GM12878 (cell line): ENCODE results near the gene MB21D2. TPM values are rescaled to one million over a fixed set of nuclear protein-coding genes. Genes with fewer than 3 reads are reported as not detected.

Experiments
- CEBPB ChIP-seq, 2 experiments: fragments of 150-350 bp in 1 of 2; IDR thresholded peaks; 2 replicates each; pipeline ENCODE4 v1.6.1; 2012 to 2014; ENCODE audit warnings: low read depth in 2 of 2, low read length in 2 of 2, borderline replicate concordance in 1 of 2, inconsistent platforms in 1 of 2
- CTCF ChIP-seq, 3 experiments: IDR thresholded peaks in 2 of 3; conservative IDR thresholded peaks in 1 of 3; 2 replicates each; pipeline ENCODE4 v1.5.1; 2011; ENCODE audit warnings: low read depth in 3 of 3, low read length in 3 of 3, mild to moderate bottlenecking in 3 of 3, control low read depth in 2 of 3, moderate library complexity in 2 of 3, inconsistent platforms in 1 of 3, mixed read lengths in 1 of 3; ENCODE audit not compliant: control insufficient read depth in 2 of 3, insufficient read depth in 1 of 3; ENCODE audit errors: extremely low read depth in 1 of 3
- EED ChIP-seq: sonication (generic); IDR thresholded peaks from 2 replicates; pipeline ENCODE4 v1.6.1; 2016; ENCODE audit warnings: antibody characterized with exemption, low read depth
- EGR1 ChIP-seq, 2 experiments: IDR thresholded peaks; 1 replicate in 1 of 2; 2 replicates in 1 of 2; pipeline ENCODE4 v1.6.1; 2011 to 2012; ENCODE audit warnings: low read depth in 2 of 2, low read length in 2 of 2, borderline replicate concordance in 1 of 2, mild to moderate bottlenecking in 1 of 2, moderate library complexity in 1 of 2
- FOXK2 ChIP-seq: fragments of 450-650 bp; IDR thresholded peaks from 2 replicates; pipeline ENCODE4 v1.6.1; 2017; ENCODE audit warnings: mild to moderate bottlenecking, moderate library complexity
- IKZF1 ChIP-seq: fragments of 450-650 bp; conservative IDR thresholded peaks from 2 replicates; pipeline ENCODE4 v1.6.1; 2017; ENCODE audit warnings: antibody characterized with exemption, mild to moderate bottlenecking
- JUNB ChIP-seq: IDR thresholded peaks from 2 replicates; pipeline ENCODE4 v1.6.1; 2016; ENCODE audit warnings: antibody characterized with exemption, mild to moderate bottlenecking
- NRF1 ChIP-seq: conservative IDR thresholded peaks from 2 replicates; pipeline ENCODE4 v1.6.1; 2011; ENCODE audit warnings: mild to moderate bottlenecking, low read depth, low read length, improper control_type of control experiment
- POLR2A ChIP-seq: IDR thresholded peaks from 2 replicates; pipeline ENCODE4 v1.6.1; 2011; ENCODE audit warnings: low read depth, mild to moderate bottlenecking, low read length
- POU2F2 ChIP-seq: IDR thresholded peaks from 3 replicates; pipeline ENCODE4 v1.6.1; 2011; ENCODE audit warnings: low read depth, mild to moderate bottlenecking, low read length, borderline replicate concordance
- RBBP5 ChIP-seq: fragments of 200-600 bp; sonication (generic); conservative IDR thresholded peaks from 2 replicates; pipeline ENCODE4 v1.6.1; 2016
- RCOR1 ChIP-seq: conservative IDR thresholded peaks from 2 replicates; pipeline ENCODE4 v1.6.1; 2012; ENCODE audit warnings: low read depth, low read length, improper control_type of control experiment
- RUNX3 ChIP-seq: IDR thresholded peaks from 2 replicates; pipeline ENCODE4 v1.6.1; 2012; ENCODE audit warnings: low read length, inconsistent platforms
- SIN3A ChIP-seq: IDR thresholded peaks from 2 replicates; pipeline ENCODE4 v1.6.1; 2012; ENCODE audit warnings: low read depth, low read length, improper control_type of control experiment
- SMARCA5 ChIP-seq: fragments of 450-650 bp; IDR thresholded peaks from 2 replicates; pipeline ENCODE4 v1.6.1; 2017; ENCODE audit warnings: mild to moderate bottlenecking
- TBL1XR1 ChIP-seq: IDR thresholded peaks from 2 replicates; pipeline ENCODE4 v1.6.1; 2012; ENCODE audit warnings: low read depth, low read length, improper control_type of control experiment
- TCF7 ChIP-seq: IDR thresholded peaks from 2 replicates; pipeline ENCODE4 v1.6.1; 2014; ENCODE audit warnings: antibody characterized with exemption, borderline replicate concordance
- USF2 ChIP-seq: IDR thresholded peaks from 2 replicates; pipeline ENCODE4 v1.6.1; 2011; ENCODE audit warnings: low read depth, low read length, improper control_type of control experiment, borderline replicate concordance
- YY1 ChIP-seq: IDR thresholded peaks from 2 replicates; pipeline ENCODE4 v1.6.1; 2011; ENCODE audit warnings: low read depth, mild to moderate bottlenecking, low read length
- ZBED1 ChIP-seq: IDR thresholded peaks from 2 replicates; pipeline ENCODE4 v1.6.1; 2016; ENCODE audit warnings: borderline replicate concordance
- ZBTB40 ChIP-seq: fragments of 450-650 bp; IDR thresholded peaks from 2 replicates; pipeline ENCODE4 v1.6.1; 2016; ENCODE audit warnings: mild to moderate bottlenecking, moderate library complexity, borderline replicate concordance
- polyA plus RNA-seq, 11 experiments: library from polyadenylated mRNA; depleted of rRNA in 4 of 11; unstranded in 6 of 11; stranded (reverse) in 5 of 11; fragments of >200 nt; fragmentation: Nextera tagmentation in 4 of 11; fragmentation: Illumina TruSeq in 1 of 11; extraction: Ambion mirVana in 4 of 11; extraction: Trizol in 1 of 11; gene quantifications; 1 replicate in 1 of 11; 2 replicates in 10 of 11; pipeline versions ENCODE4 v1.2.1 to v1.2.3, GENCODE V29; 2011 to 2016; ENCODE audit warnings: inconsistent platforms in 2 of 11, missing spikeins in 2 of 11, low read depth in 1 of 11
- total RNA-seq, 4 experiments: library from RNA; depleted of rRNA in 3 of 4; stranded (reverse); fragments of >200 nt in 3 of 4; fragmentation: Illumina TruSeq in 1 of 4; extraction: Trizol in 1 of 4; gene quantifications; 2 replicates each; pipeline versions ENCODE4 v1.2.1 to v1.2.3, GENCODE V29; 2013 to 2021
- TF ChIP-seq, protein P1 (sequence below): IDR thresholded peaks from 2 replicates; pipeline ENCODE4 v1.6.1; 2012; ENCODE audit warnings: mild to moderate bottlenecking, low read depth, low read length

The MB21D2 gene
- total and polyA plus RNA-seq, 10 of the 15 experiments (the other 5 are each of a cell fraction or from before 2014, with no cell fraction given), result 7.9 to 21.2 (median 15.3) TPM

- TF ChIP-seq EED (peak; percentile 95), JUNB (peak; percentile 40), EGR1 (IDR thresholded peaks at IDR 0.05; ENCODE audit: borderline replicate concordance in 1 of 2, low read depth in 2 of 2, low read length in 2 of 2) (peak in 1 of 2 experiments; percentile 57; a peak in 2 of 3 replicates), RBBP5 (no peak), NRF1 (no peak), ZBED1 (peak; percentile 36; the same call in 1 of the 2 replicates), POLR2A (no peak), TCF7 (no peak), CTCF (IDR thresholded peaks at IDR 0.05 in 2 of 3, conservative IDR thresholded peaks at IDR 0.05 in 1 of 3; ENCODE audit: control insufficient read depth in 2 of 3, extremely low read depth in 1 of 3, insufficient read depth in 1 of 3, low read depth in 3 of 3, low read length in 3 of 3) (no peak), RCOR1 (no peak), YY1 (no peak), TBL1XR1 (0 out of 2 replicates have a peak, but pooled peaks have one; percentile 11), RUNX3 (peak; percentile 70), CEBPB (IDR thresholded peaks at IDR 0.05; ENCODE audit: borderline replicate concordance in 1 of 2, low read depth in 2 of 2, low read length in 2 of 2) (no peak), ZBTB40 (no peak), USF2 (no peak), FOXK2 (no peak), POU2F2 (peak; percentile 56; the same call in 1 of the 3 replicates), SIN3A (no peak), IKZF1 (peak; percentile 95), SMARCA5 (no peak)
- TF ChIP-seq, protein P1, sequence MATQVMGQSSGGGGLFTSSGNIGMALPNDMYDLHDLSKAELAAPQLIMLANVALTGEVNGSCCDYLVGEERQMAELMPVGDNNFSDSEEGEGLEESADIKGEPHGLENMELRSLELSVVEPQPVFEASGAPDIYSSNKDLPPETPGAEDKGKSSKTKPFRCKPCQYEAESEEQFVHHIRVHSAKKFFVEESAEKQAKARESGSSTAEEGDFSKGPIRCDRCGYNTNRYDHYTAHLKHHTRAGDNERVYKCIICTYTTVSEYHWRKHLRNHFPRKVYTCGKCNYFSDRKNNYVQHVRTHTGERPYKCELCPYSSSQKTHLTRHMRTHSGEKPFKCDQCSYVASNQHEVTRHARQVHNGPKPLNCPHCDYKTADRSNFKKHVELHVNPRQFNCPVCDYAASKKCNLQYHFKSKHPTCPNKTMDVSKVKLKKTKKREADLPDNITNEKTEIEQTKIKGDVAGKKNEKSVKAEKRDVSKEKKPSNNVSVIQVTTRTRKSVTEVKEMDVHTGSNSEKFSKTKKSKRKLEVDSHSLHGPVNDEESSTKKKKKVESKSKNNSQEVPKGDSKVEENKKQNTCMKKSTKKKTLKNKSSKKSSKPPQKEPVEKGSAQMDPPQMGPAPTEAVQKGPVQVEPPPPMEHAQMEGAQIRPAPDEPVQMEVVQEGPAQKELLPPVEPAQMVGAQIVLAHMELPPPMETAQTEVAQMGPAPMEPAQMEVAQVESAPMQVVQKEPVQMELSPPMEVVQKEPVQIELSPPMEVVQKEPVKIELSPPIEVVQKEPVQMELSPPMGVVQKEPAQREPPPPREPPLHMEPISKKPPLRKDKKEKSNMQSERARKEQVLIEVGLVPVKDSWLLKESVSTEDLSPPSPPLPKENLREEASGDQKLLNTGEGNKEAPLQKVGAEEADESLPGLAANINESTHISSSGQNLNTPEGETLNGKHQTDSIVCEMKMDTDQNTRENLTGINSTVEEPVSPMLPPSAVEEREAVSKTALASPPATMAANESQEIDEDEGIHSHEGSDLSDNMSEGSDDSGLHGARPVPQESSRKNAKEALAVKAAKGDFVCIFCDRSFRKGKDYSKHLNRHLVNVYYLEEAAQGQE, result no peak
Observed at GRCh38 chr3:192819001-192819569, 98.6 kb downstream of the MB21D2 start (continued).
